ES-I3 (cell line): ENCODE data around the gene DMD.
A peak's percentile ranks its signal among the peaks of the same experiment; 100 is the strongest.

Source experiments
- H3K36me3 ChIP-seq: 2 replicates; pipeline ENCODE4 v1.6.1; 2013; ENCODE audit warnings: mild to moderate bottlenecking, low read length, control low read depth, moderate library complexity; ENCODE audit not compliant: insufficient read depth
- H3K4me1 ChIP-seq: 2 replicates; pipeline ENCODE4 v1.6.1; 2013; ENCODE audit warnings: mild to moderate bottlenecking, control low read depth, low read length; ENCODE audit not compliant: insufficient read depth
- H3K9ac ChIP-seq: 2 replicates; pipeline ENCODE4 v1.6.1; 2013; ENCODE audit warnings: low read depth, mild to moderate bottlenecking, low read length, moderate library complexity
- H3K9me3 ChIP-seq: 2 replicates; pipeline ENCODE4 v1.6.1; 2013; ENCODE audit warnings: mild to moderate bottlenecking, low read length, moderate library complexity; ENCODE audit not compliant: control insufficient read depth, insufficient read depth

DMD gene

GRCh38 chrX:31291131-31291530 lies 1920.2 kb downstream of the DMD start:
- Histone ChIP-seq H3K36me3 (no peaks in the 10 kb centered on the region), H3K9ac (no peak overlapping the region)

DNA sequence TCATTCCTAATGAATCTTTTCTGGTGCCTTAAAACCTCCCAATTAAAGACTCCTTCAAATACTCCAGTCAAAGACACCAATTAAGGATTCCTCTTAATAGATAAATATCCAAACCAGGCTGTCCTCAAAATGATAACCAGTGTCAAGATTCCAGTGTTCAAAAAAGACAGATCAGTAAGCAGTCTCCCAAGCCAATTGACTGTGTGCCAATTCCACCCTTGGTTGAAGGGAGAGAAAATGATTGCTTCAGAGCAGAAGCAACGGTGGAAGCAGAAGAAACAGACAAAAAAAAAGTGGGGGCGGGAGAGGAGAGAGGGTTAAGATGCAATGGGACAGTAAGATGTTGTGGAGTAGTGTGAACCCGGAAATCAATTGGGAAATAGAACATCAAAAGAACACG lies 1923.5 kb downstream of the DMD start:
- H3K36me3 ChIP-seq, result no peaks in the 10 kb centered on the region
- no peaks in the 10 kb centered on the region for H3K9me3 ChIP-seq

More at GRCh38 chrX:31291131-31291530, 1920.2 kb downstream of the DMD start:
- H3K9me3 ChIP-seq, result no peaks in the 10 kb centered on the region
- no peaks in the 10 kb centered on the region for H3K4me1 ChIP-seq

DNA sequence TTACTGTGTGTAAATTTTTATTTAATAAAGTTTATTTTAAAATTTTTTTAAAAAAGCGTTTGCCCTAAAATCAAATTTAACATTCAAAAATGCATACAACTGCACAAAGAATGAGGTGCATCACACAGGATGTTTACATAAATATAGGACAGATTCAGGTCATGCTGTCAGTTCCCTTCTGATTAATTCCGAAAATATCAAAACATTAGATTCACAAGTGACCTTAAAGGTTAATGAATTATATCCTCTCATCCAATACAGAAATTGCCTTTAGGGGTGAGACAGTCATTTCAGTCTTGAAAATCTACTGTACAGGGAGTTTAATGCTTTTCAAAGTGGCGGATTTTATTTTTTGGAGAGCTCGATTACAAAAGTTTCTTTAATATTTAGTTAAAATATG lies 1930.8 kb downstream of the DMD start:
- Histone ChIP-seq H3K9ac (no peak overlapping the region), H3K4me1 (no peaks in the 10 kb centered on the region), H3K9me3 (no peaks in the 10 kb centered on the region), H3K36me3 (no peaks in the 10 kb centered on the region)

More for the DNA sequence above, 1923.5 kb downstream of the DMD start:
- H3K4me1 ChIP-seq, result no peaks in the 10 kb centered on the region
- H3K9ac ChIP-seq, result no peak overlapping the region

GRCh38 chrX:31279359-31279758 lies 1932.0 kb downstream of the DMD start:
- H3K36me3 ChIP-seq, result no peaks in the 10 kb centered on the region
- H3K9ac ChIP-seq, result no peak overlapping the region
- H3K4me1 ChIP-seq, result peaks cover under 1% of the 10 kb centered on the region; the same call in 1 of the 2 replicates
- no peaks in the 10 kb centered on the region for H3K9me3 ChIP-seq

GRCh38 chrX:31272472-31272775 lies 1938.9 kb downstream of the DMD start:
- Histone ChIP-seq H3K4me1 (peaks cover 16% of the 10 kb centered on the region; the same call in 1 of the 2 replicates), H3K9me3 (no peaks in the 10 kb centered on the region), H3K9ac (no peak overlapping the region)

DNA sequence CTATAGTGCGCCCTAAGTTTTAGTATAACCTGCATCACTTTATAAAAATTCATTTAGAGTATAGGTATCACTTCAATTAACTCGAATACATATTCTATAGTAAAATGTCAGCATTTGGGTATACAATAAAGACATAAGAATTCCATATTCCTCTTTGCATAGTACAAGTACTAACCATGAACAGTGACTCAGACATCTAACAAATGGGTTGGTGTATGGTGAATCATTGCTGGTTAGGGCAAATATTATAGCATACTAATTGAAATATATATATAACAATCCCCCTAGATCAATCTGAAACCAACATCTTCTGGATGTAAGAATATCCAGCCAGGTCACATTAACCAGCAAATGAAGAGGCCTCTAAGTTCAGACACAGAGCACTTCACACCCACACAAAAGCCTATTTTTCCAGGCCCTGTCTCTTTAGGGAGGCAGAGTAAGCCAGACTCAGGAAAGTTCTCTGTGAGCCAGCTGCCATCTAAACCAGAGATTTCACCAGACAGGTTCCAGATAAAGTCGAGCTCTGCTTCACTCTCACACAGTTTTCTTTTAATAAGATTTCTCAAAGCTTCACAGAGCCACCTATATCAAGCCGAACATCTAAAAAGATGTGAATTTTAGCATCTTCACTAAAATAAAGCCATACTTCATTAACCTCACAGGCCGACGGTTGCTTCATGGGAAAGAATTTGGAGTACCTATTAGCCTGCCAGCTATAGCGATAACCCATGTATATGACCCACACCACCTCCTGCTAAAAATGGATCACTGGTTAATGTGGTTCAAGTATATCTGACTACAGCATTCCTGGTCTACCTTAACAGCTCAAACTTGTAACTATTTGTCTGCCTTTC lies 1939.5 kb downstream of the DMD start:
- no peaks in the 10 kb centered on the region for H3K9me3 ChIP-seq
- H3K36me3 ChIP-seq, result no peaks in the 10 kb centered on the region
- no peak overlapping the region for H3K9ac ChIP-seq
- peaks cover 16% of the 10 kb centered on the region; the same call in 1 of the 2 replicates for H3K4me1 ChIP-seq

More at GRCh38 chrX:31272472-31272775, 1938.9 kb downstream of the DMD start:
- H3K36me3 ChIP-seq, result no peaks in the 10 kb centered on the region

GRCh38 chrX:31269914-31270313 lies 1941.4 kb downstream of the DMD start:
- Histone ChIP-seq H3K9ac (no peak overlapping the region), H3K36me3 (no peaks in the 10 kb centered on the region), H3K9me3 (no peaks in the 10 kb centered on the region), H3K4me1 (peaks cover 21% of the 10 kb centered on the region)

DNA sequence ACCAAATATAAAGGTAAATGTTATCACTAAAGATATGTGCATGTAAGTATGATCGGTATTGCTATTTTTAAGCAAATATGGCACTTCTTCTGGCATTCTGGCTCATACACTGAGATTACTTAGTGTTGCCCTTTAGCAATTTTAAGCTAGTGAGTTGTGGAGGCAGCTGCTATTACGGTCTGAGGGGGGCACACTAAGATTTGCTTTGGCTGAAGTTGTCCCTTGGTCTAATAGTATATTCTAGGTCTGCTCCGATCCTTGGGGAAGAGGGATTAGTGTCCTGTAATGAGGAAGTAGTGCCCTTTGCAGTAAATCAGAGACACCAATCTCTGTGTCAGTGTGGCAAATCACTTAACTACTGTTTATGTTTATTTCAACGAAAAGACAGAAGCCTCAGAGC lies 1943.0 kb downstream of the DMD start:
- H3K36me3 ChIP-seq, result no peaks in the 10 kb centered on the region
- H3K4me1 ChIP-seq, result peaks cover 12% of the 10 kb centered on the region
- H3K9me3 ChIP-seq, result no peaks in the 10 kb centered on the region
- no peak overlapping the region for H3K9ac ChIP-seq

GRCh38 chrX:31266203-31267076 lies 1944.9 kb downstream of the DMD start:
- Histone ChIP-seq H3K9ac (peak overlapping the region; percentile 65), H3K9me3 (no peaks in the 10 kb centered on the region), H3K36me3 (no peaks in the 10 kb centered on the region), H3K4me1 (peaks cover 9% of the 10 kb centered on the region)

GRCh38 chrX:31265383-31265782 lies 1946.0 kb downstream of the DMD start:
- Histone ChIP-seq H3K9ac (peak overlapping the region; percentile 16; the same call in 1 of the 2 replicates), H3K36me3 (no peaks in the 10 kb centered on the region), H3K4me1 (peaks cover 9% of the 10 kb centered on the region), H3K9me3 (no peaks in the 10 kb centered on the region)

- no peaks in the 10 kb centered on the region for H3K36me3 ChIP-seq
- H3K9ac ChIP-seq, result no peak overlapping the region
- no peaks in the 10 kb centered on the region for H3K9me3 ChIP-seq
- H3K4me1 ChIP-seq, result peaks cover 7% of the 10 kb centered on the region
These were observed 1951.0 kb downstream of the DMD start for GRCh38 chrX:31260351-31260750.

DNA sequence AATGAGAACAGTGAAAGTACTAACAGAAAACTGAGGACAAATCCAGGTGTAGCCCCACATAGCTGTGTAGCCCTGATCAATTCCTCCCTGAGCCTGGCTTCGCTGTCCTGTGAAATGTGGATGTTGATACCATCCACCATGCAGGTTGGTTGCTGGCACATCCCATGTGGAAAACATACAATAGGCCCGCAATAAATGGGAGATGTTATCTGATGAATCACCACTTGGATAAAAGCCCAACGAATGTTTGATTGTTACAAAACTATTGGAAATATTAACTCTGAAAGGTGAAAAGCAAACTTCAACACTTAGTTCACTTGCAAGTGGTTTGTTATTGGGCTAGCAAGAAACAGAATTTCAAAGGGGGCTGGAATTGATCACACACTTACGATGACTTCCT lies 1953.2 kb downstream of the DMD start:
- Histone ChIP-seq H3K9ac (no peak overlapping the region), H3K9me3 (no peaks in the 10 kb centered on the region), H3K4me1 (peaks cover 4% of the 10 kb centered on the region; the same call in 1 of the 2 replicates), H3K36me3 (no peaks in the 10 kb centered on the region)

- Histone ChIP-seq H3K9ac (no peak overlapping the region), H3K4me1 (no peaks in the 10 kb centered on the region), H3K9me3 (no peaks in the 10 kb centered on the region), H3K36me3 (no peaks in the 10 kb centered on the region)
These were observed 1955.9 kb downstream of the DMD start for GRCh38 chrX:31255310-31256033.

DNA sequence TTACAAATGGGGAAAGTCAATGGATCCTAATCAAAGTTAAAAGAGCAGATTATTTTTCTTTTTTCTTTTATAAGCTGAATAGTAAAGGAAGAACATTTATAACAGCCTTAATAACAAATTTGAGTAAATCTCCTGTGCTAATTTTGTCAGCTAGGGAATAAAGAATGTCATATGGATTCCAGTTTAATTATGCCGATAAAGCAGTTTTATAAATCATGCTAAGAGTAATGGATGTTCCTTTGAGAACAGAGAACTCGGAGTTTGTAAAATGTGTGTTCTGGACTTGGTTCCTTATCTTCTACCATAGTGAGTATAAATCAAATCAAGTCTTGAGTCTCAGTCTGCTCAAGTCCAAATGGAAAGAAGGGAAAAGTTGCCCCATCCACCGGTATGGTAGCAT lies 1959.2 kb downstream of the DMD start:
- Histone ChIP-seq H3K9ac (no peak overlapping the region), H3K36me3 (no peaks in the 10 kb centered on the region), H3K4me1 (no peaks in the 10 kb centered on the region)

More for the DNA sequence above, 1959.2 kb downstream of the DMD start:
- no peaks in the 10 kb centered on the region for H3K9me3 ChIP-seq
